ENCODE results near the gene CPEB4. TPM values are rescaled to one million over a fixed set of nuclear protein-coding genes. Genes with fewer than 3 reads are reported as not detected.

CPEB4 gene
- total and polyA plus RNA-seq, 9 of the 15 experiments (the other 6 are each of a cell fraction or from before 2014, with no cell fraction given), result 7.4 to 21.3 (median 12.4) TPM

DNA sequence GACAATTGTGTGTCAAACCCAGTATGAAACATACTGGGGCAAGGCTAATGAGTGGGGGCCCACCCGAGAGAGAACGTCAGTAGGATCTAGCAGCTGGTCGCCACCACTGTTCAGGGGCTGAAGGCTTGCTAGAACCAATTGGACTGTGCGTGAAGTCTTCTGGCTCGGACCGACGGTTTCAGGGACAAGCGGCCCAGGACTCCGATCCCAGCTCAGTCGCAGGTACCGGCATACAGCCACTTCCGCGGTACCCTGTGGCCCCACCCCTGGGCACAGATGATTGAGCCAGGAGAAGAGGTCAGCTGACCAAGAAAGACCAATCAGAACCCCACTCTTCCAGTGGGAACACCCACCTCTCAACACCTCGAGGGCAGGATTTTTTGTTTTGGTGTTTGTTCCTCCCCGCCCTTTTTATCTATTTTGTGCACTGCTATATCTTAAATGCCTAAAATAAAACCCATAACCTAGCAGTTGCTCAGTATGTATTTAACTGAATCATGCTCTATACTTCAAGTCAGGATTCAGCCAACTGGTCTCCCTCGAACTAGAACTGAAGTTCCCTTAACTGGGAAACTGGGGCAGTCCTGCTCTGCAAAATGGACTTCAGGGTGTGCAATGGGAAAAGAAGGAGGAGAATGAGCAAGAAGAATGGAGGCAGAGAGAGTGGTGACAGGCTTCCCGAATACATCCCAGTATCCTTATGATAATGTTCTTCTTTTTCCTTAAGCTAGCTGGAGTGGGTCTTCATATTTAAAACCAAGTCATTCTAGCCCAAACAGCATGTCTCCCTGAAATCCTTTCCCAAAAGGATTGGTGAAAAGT is 21.1 kb upstream of the CPEB4 start (continued):
- TF ChIP-seq, protein P1, sequence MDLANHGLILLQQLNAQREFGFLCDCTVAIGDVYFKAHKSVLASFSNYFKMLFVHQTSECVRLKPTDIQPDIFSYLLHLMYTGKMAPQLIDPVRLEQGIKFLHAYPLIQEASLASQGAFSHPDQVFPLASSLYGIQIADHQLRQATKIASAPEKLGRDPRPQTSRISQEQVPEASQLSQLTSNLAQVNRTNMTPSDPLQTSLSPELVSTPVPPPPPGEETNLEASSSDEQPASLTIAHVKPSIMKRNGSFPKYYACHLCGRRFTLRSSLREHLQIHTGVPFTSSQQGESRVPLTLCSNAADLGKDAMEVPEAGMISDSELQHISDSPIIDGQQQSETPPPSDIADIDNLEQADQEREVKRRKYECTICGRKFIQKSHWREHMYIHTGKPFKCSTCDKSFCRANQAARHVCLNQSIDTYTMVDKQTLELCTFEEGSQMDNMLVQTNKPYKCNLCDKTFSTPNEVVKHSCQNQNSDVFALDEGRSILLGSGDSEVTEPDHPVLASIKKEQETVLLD (IDR thresholded peaks at IDR 0.05), result no peak
- TF ChIP-seq PPARD (CRISPR knock-in tag; IDR thresholded peaks at IDR 0.05) (no peak), CXXC5 (CRISPR knock-in tag; IDR thresholded peaks at IDR 0.05) (no peak), SRSF7 (optimal IDR thresholded peaks at IDR 0.05; ENCODE audit: low read depth, low read length) (no peak), FOXM1 (IDR thresholded peaks at IDR 0.05; ENCODE audit: low read depth) (no peak), FOXM1 (CRISPR knock-in tag; IDR thresholded peaks at IDR 0.05; ENCODE audit: low read depth) (no peak), TBP (optimal IDR thresholded peaks at IDR 0.05; ENCODE audit: low read depth, low read length) (peak; percentile 58), EGR1 (conservative IDR thresholded peaks at IDR 0.05) (no peak), NFXL1 (CRISPR knock-in tag; IDR thresholded peaks at IDR 0.05) (no peak), DIDO1 (tag; IDR thresholded peaks at IDR 0.05; ENCODE audit: low read depth) (no peak), BRD4 (IDR thresholded peaks at IDR 0.05) (peak; percentile 81; the same call in 1 of the 2 replicates), ZNF316 (IDR thresholded peaks at IDR 0.05) (no peak), KLF10 (CRISPR knock-in tag; IDR thresholded peaks at IDR 0.05) (no peak), RFX7 (CRISPR knock-in tag; IDR thresholded peaks at IDR 0.05) (no peak), TEAD2 (tag; IDR thresholded peaks at IDR 0.05) (no peak), ZNF354B (CRISPR knock-in tag; IDR thresholded peaks at IDR 0.05) (no peak), EZH2 (IDR thresholded peaks at IDR 0.05; ENCODE audit: borderline replicate concordance, low read depth, low read length) (no peak), NFATC3 (IDR thresholded peaks at IDR 0.05) (0 out of 2 replicates have a peak, but pooled peaks have one; percentile 52), RB1 (IDR thresholded peaks at IDR 0.05; ENCODE audit: low read depth) (no peak), SRF (CRISPR knock-in tag; IDR thresholded peaks at IDR 0.05) (no peak), ZNF584 (CRISPR knock-in tag; IDR thresholded peaks at IDR 0.05; ENCODE audit: low read depth) (no peak), NCOR1 (IDR thresholded peaks at IDR 0.05) (no peak), DNMT1 (IDR thresholded peaks at IDR 0.05) (no peak), GATAD2B (IDR thresholded peaks at IDR 0.05; ENCODE audit: borderline replicate concordance) (no peak), HSF4 (CRISPR knock-in tag; IDR thresholded peaks at IDR 0.05; ENCODE audit: borderline replicate concordance) (no peak), ZNF76 (CRISPR knock-in tag; IDR thresholded peaks at IDR 0.05; ENCODE audit: borderline replicate concordance) (no peak)
- TF ChIP-seq, protein P2, sequence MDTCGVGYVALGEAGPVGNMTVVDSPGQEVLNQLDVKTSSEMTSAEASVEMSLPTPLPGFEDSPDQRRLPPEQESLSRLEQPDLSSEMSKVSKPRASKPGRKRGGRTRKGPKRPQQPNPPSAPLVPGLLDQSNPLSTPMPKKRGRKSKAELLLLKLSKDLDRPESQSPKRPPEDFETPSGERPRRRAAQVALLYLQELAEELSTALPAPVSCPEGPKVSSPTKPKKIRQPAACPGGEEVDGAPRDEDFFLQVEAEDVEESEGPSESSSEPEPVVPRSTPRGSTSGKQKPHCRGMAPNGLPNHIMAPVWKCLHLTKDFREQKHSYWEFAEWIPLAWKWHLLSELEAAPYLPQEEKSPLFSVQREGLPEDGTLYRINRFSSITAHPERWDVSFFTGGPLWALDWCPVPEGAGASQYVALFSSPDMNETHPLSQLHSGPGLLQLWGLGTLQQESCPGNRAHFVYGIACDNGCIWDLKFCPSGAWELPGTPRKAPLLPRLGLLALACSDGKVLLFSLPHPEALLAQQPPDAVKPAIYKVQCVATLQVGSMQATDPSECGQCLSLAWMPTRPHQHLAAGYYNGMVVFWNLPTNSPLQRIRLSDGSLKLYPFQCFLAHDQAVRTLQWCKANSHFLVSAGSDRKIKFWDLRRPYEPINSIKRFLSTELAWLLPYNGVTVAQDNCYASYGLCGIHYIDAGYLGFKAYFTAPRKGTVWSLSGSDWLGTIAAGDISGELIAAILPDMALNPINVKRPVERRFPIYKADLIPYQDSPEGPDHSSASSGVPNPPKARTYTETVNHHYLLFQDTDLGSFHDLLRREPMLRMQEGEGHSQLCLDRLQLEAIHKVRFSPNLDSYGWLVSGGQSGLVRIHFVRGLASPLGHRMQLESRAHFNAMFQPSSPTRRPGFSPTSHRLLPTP (IDR thresholded peaks at IDR 0.05; ENCODE audit: borderline replicate concordance, extremely low read depth, insufficient read length), result no peak
- TF ChIP-seq, protein P3, sequence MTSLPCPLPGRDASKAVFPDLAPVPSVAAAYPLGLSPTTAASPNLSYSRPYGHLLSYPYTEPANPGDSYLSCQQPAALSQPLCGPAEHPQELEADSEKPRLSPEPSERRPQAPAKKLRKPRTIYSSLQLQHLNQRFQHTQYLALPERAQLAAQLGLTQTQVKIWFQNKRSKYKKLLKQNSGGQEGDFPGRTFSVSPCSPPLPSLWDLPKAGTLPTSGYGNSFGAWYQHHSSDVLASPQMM (CRISPR knock-in tag; IDR thresholded peaks at IDR 0.05), result no peak
